Liver (tissue), 9 donors: ENCODE data around the gene C19orf44. TPM values are rescaled to one million over a fixed set of nuclear protein-coding genes. Genes with fewer than 3 reads are reported as not detected.

Experiments used
- DNase-seq: peaks from one replicate; pipeline ENCODE4 v3.0.0-alpha.2; 2017; ENCODE audit warnings: low spot score
- H3K27ac ChIP-seq, 2 donors: one replicate each; pipeline ENCODE4 v1.7.0; 2013; ENCODE audit warnings: inconsistent platforms in 2 of 2, low read length in 2 of 2, control low read depth in 1 of 2, low read depth in 1 of 2, mild to moderate bottlenecking in 1 of 2
- H3K27me3 ChIP-seq, 4 donors: one replicate each; pipeline versions ENCODE4 v1.6.1 to v1.7.0; 2013; ENCODE audit warnings: low read length in 3 of 4, inconsistent platforms in 1 of 4, mild to moderate bottlenecking in 1 of 4, moderate library complexity in 1 of 4; ENCODE audit not compliant: control insufficient read depth in 4 of 4, insufficient read depth in 4 of 4
- H3K36me3 ChIP-seq, 4 donors: one replicate each; pipeline versions ENCODE4 v1.6.1 to v1.7.0; 2013; ENCODE audit warnings: low read length in 3 of 4, mild to moderate bottlenecking in 3 of 4, low read depth in 1 of 4, moderate library complexity in 1 of 4; ENCODE audit not compliant: control insufficient read depth in 4 of 4, insufficient read depth in 3 of 4
- H3K4me1 ChIP-seq, 4 donors: one replicate each; pipeline versions ENCODE4 v1.6.1 to v1.7.0; 2013; ENCODE audit warnings: low read length in 3 of 4, mild to moderate bottlenecking in 3 of 4, moderate library complexity in 1 of 4; ENCODE audit not compliant: control insufficient read depth in 4 of 4, insufficient read depth in 4 of 4
- H3K4me3 ChIP-seq, 3 donors: one replicate each; pipeline versions ENCODE4 v1.6.1 to v1.7.0; 2013; ENCODE audit warnings: low read length in 3 of 3, control low read depth in 1 of 3, low read depth in 1 of 3, mild to moderate bottlenecking in 1 of 3
- H3K9ac ChIP-seq, 2 donors: one replicate each; pipeline ENCODE4 v1.7.0; 2013; ENCODE audit warnings: low read length in 2 of 2, mild to moderate bottlenecking in 2 of 2, moderate library complexity in 2 of 2, control low read depth in 1 of 2, low read depth in 1 of 2
- H3K9me3 ChIP-seq, 4 donors: one replicate each; pipeline versions ENCODE4 v1.6.1 to v1.7.0; 2013; ENCODE audit warnings: low read length in 3 of 4; ENCODE audit not compliant: control insufficient read depth in 4 of 4
- EGR1 ChIP-seq, 2 donors: IDR thresholded peaks; 2 replicates each; pipeline ENCODE4 v1.6.1; 2016 to 2018; ENCODE audit warnings: antibody characterized with exemption in 2 of 2, low read depth in 2 of 2
- FOXA1 ChIP-seq: IDR thresholded peaks from 2 replicates; pipeline ENCODE4 v1.6.1; 2016; ENCODE audit warnings: antibody characterized with exemption
- FOXA2 ChIP-seq: IDR thresholded peaks from 2 replicates; pipeline ENCODE4 v1.6.1; 2016; ENCODE audit warnings: antibody characterized with exemption
- GABPA ChIP-seq, 2 donors: IDR thresholded peaks in 1 of 2; conservative IDR thresholded peaks in 1 of 2; 2 replicates each; pipeline ENCODE4 v1.6.1; 2016; ENCODE audit warnings: antibody characterized with exemption in 2 of 2, mild to moderate bottlenecking in 1 of 2, moderate library complexity in 1 of 2
- HNF4A ChIP-seq, 2 donors: conservative IDR thresholded peaks; 2 replicates each; pipeline ENCODE4 v1.6.1; 2016; ENCODE audit warnings: antibody characterized with exemption in 2 of 2, mild to moderate bottlenecking in 2 of 2
- HNF4G ChIP-seq: IDR thresholded peaks from 2 replicates; pipeline ENCODE4 v1.6.1; 2016; ENCODE audit warnings: antibody characterized with exemption
- JUND ChIP-seq, 2 donors: IDR thresholded peaks; 2 replicates each; pipeline ENCODE4 v1.6.1; 2016; ENCODE audit warnings: antibody characterized with exemption in 2 of 2
- NR2F2 ChIP-seq: IDR thresholded peaks from 2 replicates; pipeline ENCODE4 v1.6.1; 2016; ENCODE audit warnings: antibody characterized with exemption
- RAD21 ChIP-seq, 2 donors: IDR thresholded peaks; 2 replicates each; pipeline ENCODE4 v1.6.1; 2016; ENCODE audit warnings: antibody characterized with exemption in 2 of 2, mild to moderate bottlenecking in 2 of 2
- RXRA ChIP-seq, 2 donors: IDR thresholded peaks; 2 replicates each; pipeline ENCODE4 v1.6.1; 2017 to 2018; ENCODE audit warnings: antibody characterized with exemption in 2 of 2, mild to moderate bottlenecking in 1 of 2
- SP1 ChIP-seq: IDR thresholded peaks from 2 replicates; pipeline ENCODE4 v1.6.1; 2018; ENCODE audit warnings: antibody characterized with exemption, mild to moderate bottlenecking
- YY1 ChIP-seq: IDR thresholded peaks from 2 replicates; pipeline ENCODE4 v1.6.1; 2016; ENCODE audit warnings: antibody characterized with exemption, mild to moderate bottlenecking
- WGBS: extraction: QIAGEN DNeasy Blood & Tissue Kit; methylation state at CpG from one replicate; pipeline ENCODE4 v1.1.7; 2013; 5-methylcytosine and 5-hydroxymethylcytosine counted together
- polyA plus RNA-seq, 2 donors: library from polyadenylated mRNA; stranded (reverse) in 1 of 2; unstranded in 1 of 2; fragments of 200-250 nt in 1 of 2; fragments of >200 nt in 1 of 2; fragmentation: Nextera tagmentation in 1 of 2; extraction: Ambion mirVana in 1 of 2; gene quantifications; one replicate each; pipeline versions ENCODE4 v1.2.1 to v1.2.3, GENCODE V29; 2013 to 2015
- total RNA-seq, 2 donors: library from RNA; depleted of rRNA; stranded (reverse); fragments of >200 nt; gene quantifications; one replicate each; pipeline ENCODE4 v1.2.3, GENCODE V29; 2014
- TF ChIP-seq, protein P1 (sequence below): fragments of 150-350 bp; IDR thresholded peaks from 2 replicates; pipeline ENCODE4 v1.5.1; 2017; ENCODE audit warnings: improper control_type of control experiment, low read depth, low read length; ENCODE audit not compliant: missing input control
- TF ChIP-seq, protein P2 (sequence below): IDR thresholded peaks from 2 replicates; pipeline ENCODE4 v1.6.1; 2016; ENCODE audit warnings: antibody characterized with exemption
- TF ChIP-seq, protein P3 (sequence below): IDR thresholded peaks from 2 replicates; pipeline ENCODE4 v1.6.1; 2016; ENCODE audit warnings: antibody characterized with exemption
- donor health status: healthy.
- donor health status: healthy.
- donor health status: healthy.
- donor health status: healthy.
- donor health status: healthy.

Gene C19orf44
- total and polyA plus RNA-seq, 4 donors: 0.89 to 3.0 (median 1.3) TPM

DNA sequence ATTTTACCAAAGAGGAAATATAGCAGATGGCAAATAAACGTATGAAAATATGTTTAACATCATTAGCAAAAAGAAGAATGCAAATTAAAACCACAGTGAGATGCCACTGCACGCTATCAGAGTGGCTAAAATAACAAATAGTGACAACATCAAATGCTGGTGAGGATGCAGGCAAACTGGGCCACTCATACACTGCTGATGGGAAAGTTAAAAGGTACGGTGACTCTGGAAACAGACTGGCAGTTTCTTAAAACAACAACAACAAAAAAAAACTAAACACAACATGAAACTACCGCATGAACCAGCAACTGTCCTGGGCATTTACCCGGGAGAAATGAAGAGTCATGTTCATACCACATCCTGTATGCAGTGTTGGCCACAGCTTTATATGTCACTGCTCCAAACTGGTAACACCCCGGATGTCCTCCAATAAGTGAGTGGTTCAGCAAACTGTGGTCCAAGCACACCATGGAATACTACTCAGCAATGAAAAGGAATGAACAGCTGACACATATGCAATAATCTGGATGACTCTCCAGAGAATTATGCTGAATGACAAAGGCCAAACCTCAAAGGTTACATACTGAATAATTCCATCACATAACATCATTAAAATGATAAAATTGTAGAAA is 46.7 kb upstream of the C19orf44 start:
- Histone ChIP-seq H3K4me1 (peaks cover 4 to 26% (median 14%) of the 10 kb centered on the region in 4 donors), H3K36me3 (no peaks in the 10 kb centered on the region), H3K4me3 (no peak overlapping the region), H3K27me3 (no peaks in the 10 kb centered on the region), H3K9me3 (no peaks in the 10 kb centered on the region), H3K9ac (no peak overlapping the region), H3K27ac (peak overlapping the region; percentile 2 to 18)
- DNase-seq: no peak
- WGBS: 84% methylated on average over 6 of the region's 6 CpGs
- TF ChIP-seq YY1: no peak
- no peak for TF ChIP-seq EGR1 (IDR thresholded peaks at IDR 0.05; ENCODE audit: low read depth in 2 of 2)
- no peak for TF ChIP-seq HNF4G
- no peak for TF ChIP-seq HNF4A (conservative IDR thresholded peaks at IDR 0.05)
- TF ChIP-seq, protein P1, sequence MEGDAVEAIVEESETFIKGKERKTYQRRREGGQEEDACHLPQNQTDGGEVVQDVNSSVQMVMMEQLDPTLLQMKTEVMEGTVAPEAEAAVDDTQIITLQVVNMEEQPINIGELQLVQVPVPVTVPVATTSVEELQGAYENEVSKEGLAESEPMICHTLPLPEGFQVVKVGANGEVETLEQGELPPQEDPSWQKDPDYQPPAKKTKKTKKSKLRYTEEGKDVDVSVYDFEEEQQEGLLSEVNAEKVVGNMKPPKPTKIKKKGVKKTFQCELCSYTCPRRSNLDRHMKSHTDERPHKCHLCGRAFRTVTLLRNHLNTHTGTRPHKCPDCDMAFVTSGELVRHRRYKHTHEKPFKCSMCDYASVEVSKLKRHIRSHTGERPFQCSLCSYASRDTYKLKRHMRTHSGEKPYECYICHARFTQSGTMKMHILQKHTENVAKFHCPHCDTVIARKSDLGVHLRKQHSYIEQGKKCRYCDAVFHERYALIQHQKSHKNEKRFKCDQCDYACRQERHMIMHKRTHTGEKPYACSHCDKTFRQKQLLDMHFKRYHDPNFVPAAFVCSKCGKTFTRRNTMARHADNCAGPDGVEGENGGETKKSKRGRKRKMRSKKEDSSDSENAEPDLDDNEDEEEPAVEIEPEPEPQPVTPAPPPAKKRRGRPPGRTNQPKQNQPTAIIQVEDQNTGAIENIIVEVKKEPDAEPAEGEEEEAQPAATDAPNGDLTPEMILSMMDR: no peak

DNA sequence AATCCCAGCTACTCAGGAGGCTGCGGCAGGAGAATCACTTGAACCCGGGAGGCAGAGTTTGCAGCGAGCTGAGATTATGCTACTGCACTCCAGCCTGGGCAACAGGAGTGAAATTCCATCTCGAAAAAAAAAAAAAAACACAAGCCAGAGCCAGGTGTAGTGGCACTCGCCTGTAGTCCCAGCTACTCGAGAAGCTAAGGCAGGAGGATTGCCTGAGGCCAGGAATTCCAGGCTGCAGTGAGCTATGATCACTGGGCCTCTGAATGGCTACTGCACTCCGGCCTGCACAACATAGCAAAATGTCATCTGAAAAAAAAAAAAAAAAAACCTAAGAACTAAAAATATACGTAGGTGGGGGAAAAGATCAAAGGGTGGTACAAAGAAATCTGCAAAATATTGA is 43.9 kb upstream of the C19orf44 start:
- Histone ChIP-seq H3K27ac (no peak overlapping the region), H3K4me3 (no peak overlapping the region), H3K9me3 (no peaks in the 10 kb centered on the region), H3K36me3 (no peaks in the 10 kb centered on the region), H3K27me3 (no peaks in the 10 kb centered on the region), H3K4me1 (peaks cover 4 to 33% (median 16%) of the 10 kb centered on the region in 4 donors), H3K9ac (no peak overlapping the region)
- no peak for TF ChIP-seq YY1
- TF ChIP-seq SP1: no peak
- no peak for TF ChIP-seq NR2F2
- no peak for TF ChIP-seq FOXA2
- TF ChIP-seq JUND (IDR thresholded peaks at IDR 0.05): no peak
- TF ChIP-seq, protein P2, sequence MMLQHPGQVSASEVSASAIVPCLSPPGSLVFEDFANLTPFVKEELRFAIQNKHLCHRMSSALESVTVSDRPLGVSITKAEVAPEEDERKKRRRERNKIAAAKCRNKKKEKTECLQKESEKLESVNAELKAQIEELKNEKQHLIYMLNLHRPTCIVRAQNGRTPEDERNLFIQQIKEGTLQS: no peak
- no peak for TF ChIP-seq FOXA1
- no peak for TF ChIP-seq EGR1 (IDR thresholded peaks at IDR 0.05; ENCODE audit: low read depth in 2 of 2)
- TF ChIP-seq, protein P3, sequence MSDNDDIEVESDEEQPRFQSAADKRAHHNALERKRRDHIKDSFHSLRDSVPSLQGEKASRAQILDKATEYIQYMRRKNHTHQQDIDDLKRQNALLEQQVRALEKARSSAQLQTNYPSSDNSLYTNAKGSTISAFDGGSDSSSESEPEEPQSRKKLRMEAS: no peak
- no peak for TF ChIP-seq RAD21 (IDR thresholded peaks at IDR 0.05)
- TF ChIP-seq, protein P1: no peak
- no peak for TF ChIP-seq RXRA (IDR thresholded peaks at IDR 0.05)
- no peak for TF ChIP-seq HNF4G
- no peak for TF ChIP-seq GABPA (IDR thresholded peaks at IDR 0.05 in 1 of 2, conservative IDR thresholded peaks at IDR 0.05 in 1 of 2)
- WGBS: 95% methylated on average over 8 of the region's 8 CpGs
- DNase-seq: no peak
